Measurements from ENCODE around the gene ZNF575. TPM values are rescaled to one million over a fixed set of nuclear protein-coding genes. Genes with fewer than 3 reads are reported as not detected.
"Not testable (repeated sequence)": the region's sequence is repeated elsewhere in the genome, so short reads cannot be mapped to it uniquely, and the experiment has no call there.

ZNF575 gene
- total RNA-seq, 1 experiment from 2014 or later = 1.1 TPM

DNA sequence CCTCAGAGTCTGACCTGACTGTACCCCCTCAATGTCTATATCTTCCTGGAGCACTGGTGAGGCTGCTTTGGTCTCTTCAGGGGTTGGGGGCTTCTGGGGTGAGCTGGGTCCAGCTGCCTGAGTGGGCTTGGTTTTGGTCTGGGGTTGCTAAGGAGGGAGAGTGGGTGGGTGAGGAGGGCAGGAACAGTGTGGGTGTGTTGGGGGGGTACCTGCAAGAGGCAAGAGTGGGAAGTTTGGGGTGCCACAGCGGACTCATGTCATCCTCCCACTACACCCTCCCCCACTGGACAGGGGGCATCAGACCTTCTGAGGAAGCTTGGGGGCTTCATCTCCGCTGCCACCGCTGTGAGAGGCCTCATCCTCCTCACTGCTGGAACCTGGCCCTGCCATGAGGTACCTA is 13.6 kb downstream of the ZNF575 start:
- peaks cover 44% of the 10 kb centered on the region for H3K36me3 Mint-ChIP-seq (ENCODE audit: insufficient read depth, unreplicated experiment)
- intact Hi-C loops (cut with micrococcal nuclease) = no loop called here

GRCh38 chr19:43547926-43548325 is 14.9 kb downstream of the ZNF575 start:
- intact Hi-C loops (cut with micrococcal nuclease); CTCF ChIA-PET; H3K27me3 Mint-ChIP-seq (ENCODE audit: insufficient read depth, unreplicated experiment); H3K27ac Mint-ChIP-seq (ENCODE audit: low read depth, unreplicated experiment); POLR2A ChIA-PET; H3K4me1 Mint-ChIP-seq (ENCODE audit: insufficient read depth, unreplicated experiment); BruUV-seq (replicated peaks); H3K4me3 Mint-ChIP-seq (ENCODE audit: unreplicated experiment); DNase-seq (ENCODE audit: unreplicated experiment); H3K9me3 Mint-ChIP-seq (ENCODE audit: unreplicated experiment): not testable (repeated sequence)
- peaks cover 45% of the 10 kb centered on the region for H3K36me3 Mint-ChIP-seq (ENCODE audit: insufficient read depth, unreplicated experiment)

More for the DNA sequence above, 13.6 kb downstream of the ZNF575 start:
- ChIA-PET CTCF (interaction anchor here (2.1 kb wide), 1 partner anchor 9 kb away, joined by 8 read pairs; no protein-coding TSS in a partner anchor), POLR2A (no interaction called here)
- Mint-ChIP-seq H3K4me1 (ENCODE audit: insufficient read depth, unreplicated experiment) (no peaks in the 10 kb centered on the region), H3K27me3 (ENCODE audit: insufficient read depth, unreplicated experiment) (no peaks in the 10 kb centered on the region), H3K4me3 (ENCODE audit: unreplicated experiment) (no peak overlapping the region), H3K9me3 (ENCODE audit: unreplicated experiment) (no peaks in the 10 kb centered on the region), H3K27ac (ENCODE audit: low read depth, unreplicated experiment) (no peak overlapping the region)
- DNase-seq (ENCODE audit: unreplicated experiment) = no peak
- BruUV-seq (replicated peaks) = no TSS peak
- no peak for TF ChIP-seq CTCF (IDR thresholded peaks at IDR 0.05; ENCODE audit: unreplicated experiment)

DNA sequence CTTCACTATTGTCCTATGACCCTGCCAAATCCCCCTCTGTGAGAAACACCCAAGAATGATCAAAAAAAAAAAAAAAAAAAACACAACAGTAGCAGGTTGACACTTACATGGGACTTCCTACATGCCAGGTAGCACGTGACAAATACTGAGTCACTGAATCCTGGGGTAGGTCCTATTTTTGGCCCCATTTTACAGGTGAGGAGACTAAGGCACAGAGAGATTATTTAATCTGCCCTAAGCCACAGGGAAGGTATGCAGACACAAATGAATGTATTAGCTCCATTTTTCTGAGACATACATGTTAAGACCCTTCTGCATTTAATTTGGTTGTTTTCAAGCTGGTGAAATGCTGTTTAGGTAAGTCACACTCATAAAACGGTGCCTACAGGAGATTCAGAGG is 15.7 kb downstream of the ZNF575 start:
- BruUV-seq (replicated peaks) = no TSS peak
- DNase-seq (ENCODE audit: unreplicated experiment) = no peak
- no peaks in the 10 kb centered on the region for H3K27me3 Mint-ChIP-seq (ENCODE audit: insufficient read depth, unreplicated experiment)
- no peak overlapping the region for H3K4me3 Mint-ChIP-seq (ENCODE audit: unreplicated experiment)
- no peak overlapping the region for H3K27ac Mint-ChIP-seq (ENCODE audit: low read depth, unreplicated experiment)
- TF ChIP-seq CTCF (IDR thresholded peaks at IDR 0.05; ENCODE audit: unreplicated experiment) = no peak
- ChIA-PET CTCF (interaction anchor here (0.7 kb wide), 1 partner anchor 92 kb away, joined by 3 read pairs; no protein-coding TSS in a partner anchor), POLR2A (no interaction called here)
- peaks cover 37% of the 10 kb centered on the region for H3K36me3 Mint-ChIP-seq (ENCODE audit: insufficient read depth, unreplicated experiment)
- no peaks in the 10 kb centered on the region for H3K4me1 Mint-ChIP-seq (ENCODE audit: insufficient read depth, unreplicated experiment)
- intact Hi-C loops (cut with micrococcal nuclease) = no loop called here
- no peaks in the 10 kb centered on the region for H3K9me3 Mint-ChIP-seq (ENCODE audit: unreplicated experiment)

- no peak for TF ChIP-seq CTCF (IDR thresholded peaks at IDR 0.05; ENCODE audit: unreplicated experiment)
- Mint-ChIP-seq H3K27me3 (ENCODE audit: insufficient read depth, unreplicated experiment) (no peaks in the 10 kb centered on the region), H3K9me3 (ENCODE audit: unreplicated experiment) (no peaks in the 10 kb centered on the region), H3K27ac (ENCODE audit: low read depth, unreplicated experiment) (no peak overlapping the region), H3K4me3 (ENCODE audit: unreplicated experiment) (no peak overlapping the region), H3K36me3 (ENCODE audit: insufficient read depth, unreplicated experiment) (peaks cover 26% of the 10 kb centered on the region), H3K4me1 (ENCODE audit: insufficient read depth, unreplicated experiment) (no peaks in the 10 kb centered on the region)
- intact Hi-C loops (cut with micrococcal nuclease) = no loop called here
- CTCF ChIA-PET = interaction anchor here (0.9 kb wide), 1 partner anchor 27 kb away, joined by 3 read pairs; no protein-coding TSS in a partner anchor
- DNase-seq (ENCODE audit: unreplicated experiment) = no peak
- BruUV-seq (replicated peaks) = no TSS peak
- POLR2A ChIA-PET = no interaction called here
Observed at GRCh38 chr19:43551399-43552197, 18.6 kb downstream of the ZNF575 start.
